H9 (cell line): Measurements from ENCODE around the gene AKNA. TPM values are rescaled to one million over a fixed set of nuclear protein-coding genes. Genes with fewer than 3 reads are reported as not detected.

Source experiments
- DNase-seq: peaks from one replicate; pipeline ENCODE4 v3.0.0-alpha.2; 2017
- H2AFZ ChIP-seq: one replicate; pipeline ENCODE4 v1.6.1; 2013; ENCODE audit warnings: mild to moderate bottlenecking, low read length, control low read depth, moderate library complexity
- H2AK5ac ChIP-seq: 2 replicates; pipeline ENCODE4 v1.6.1; 2013; ENCODE audit warnings: low read length, control low read depth, mixed read lengths; ENCODE audit not compliant: insufficient read length
- H2BK120ac ChIP-seq: one replicate; pipeline ENCODE4 v1.6.1; 2013; ENCODE audit warnings: low read depth, mild to moderate bottlenecking, low read length, control low read depth, inconsistent platforms; ENCODE audit not compliant: poor library complexity, severe bottlenecking
- H2BK12ac ChIP-seq: 2 replicates; pipeline ENCODE4 v1.6.1; 2013; ENCODE audit warnings: low read length, control low read depth, mixed read lengths, low read depth; ENCODE audit not compliant: insufficient read length
- H2BK15ac ChIP-seq: 2 replicates; pipeline ENCODE4 v1.6.1; 2013; ENCODE audit warnings: low read depth, low read length, control low read depth
- H2BK20ac ChIP-seq: one replicate; pipeline ENCODE4 v1.6.1; 2013; ENCODE audit warnings: low read depth, mild to moderate bottlenecking, low read length, control low read depth, inconsistent platforms; ENCODE audit not compliant: poor library complexity, severe bottlenecking
- H2BK5ac ChIP-seq: 2 replicates; pipeline ENCODE4 v1.6.1; 2013; ENCODE audit warnings: low read length, control low read depth, mixed read lengths; ENCODE audit not compliant: insufficient read length
- H3K14ac ChIP-seq: 2 replicates; pipeline ENCODE4 v1.6.1; 2013; ENCODE audit warnings: low read length, control low read depth; ENCODE audit not compliant: insufficient read depth
- H3K18ac ChIP-seq: 2 replicates; pipeline ENCODE4 v1.6.1; 2013; ENCODE audit warnings: low read depth, mild to moderate bottlenecking, mixed read lengths, low read length, control low read depth; ENCODE audit not compliant: insufficient read length
- H3K23ac ChIP-seq: 2 replicates; pipeline ENCODE4 v1.6.1; 2013; ENCODE audit warnings: low read length, control low read depth, mixed read lengths, low read depth; ENCODE audit not compliant: insufficient read length
- H3K23me2 ChIP-seq: 2 replicates; pipeline ENCODE4 v1.6.1; 2013; ENCODE audit warnings: low read depth, mild to moderate bottlenecking, mixed read lengths, low read length, control low read depth; ENCODE audit not compliant: insufficient read length, poor library complexity, severe bottlenecking
- H3K27ac ChIP-seq: 2 replicates; pipeline ENCODE4 v1.5.1; 2013; ENCODE audit warnings: low read length, control low read depth, mixed read lengths, low read depth; ENCODE audit not compliant: insufficient read length
- H3K27me3 ChIP-seq: 2 replicates; pipeline ENCODE4 v1.6.1; 2013; ENCODE audit warnings: low read length, control low read depth, inconsistent platforms; ENCODE audit not compliant: insufficient read depth
- H3K4ac ChIP-seq: 2 replicates; pipeline ENCODE4 v1.6.1; 2013; ENCODE audit warnings: low read depth, mild to moderate bottlenecking, control low read depth, inconsistent platforms, low read length, moderate library complexity
- H3K4me1 ChIP-seq: 2 replicates; pipeline ENCODE4 v1.6.1; 2013; ENCODE audit warnings: low read length, control low read depth, inconsistent platforms; ENCODE audit not compliant: insufficient read depth
- H3K4me2 ChIP-seq: 2 replicates; pipeline ENCODE4 v1.6.1; 2013; ENCODE audit warnings: low read length, control low read depth, mixed read lengths; ENCODE audit not compliant: insufficient read length, insufficient read depth
- H3K56ac ChIP-seq: 2 replicates; pipeline ENCODE4 v1.6.1; 2013; ENCODE audit warnings: low read depth, mild to moderate bottlenecking, mixed read lengths, low read length, control low read depth; ENCODE audit not compliant: insufficient read length
- H3K79me1 ChIP-seq: 2 replicates; pipeline ENCODE4 v1.6.1; 2013; ENCODE audit warnings: low read depth, mild to moderate bottlenecking, moderate library complexity, low read length, control low read depth, inconsistent platforms; ENCODE audit not compliant: insufficient read depth, poor library complexity, severe bottlenecking
- H3K79me2 ChIP-seq: 2 replicates; pipeline ENCODE4 v1.6.1; 2013; ENCODE audit warnings: low read length, control low read depth, inconsistent platforms; ENCODE audit not compliant: insufficient read depth
- H3K9ac ChIP-seq: 2 replicates; pipeline ENCODE4 v1.6.1; 2013; ENCODE audit warnings: low read length, control low read depth, mixed read lengths; ENCODE audit not compliant: insufficient read length; ENCODE audit errors: extremely low read depth
- H3K9me3 ChIP-seq: one replicate; pipeline ENCODE4 v1.6.1; 2013; ENCODE audit warnings: low read depth, low read length, inconsistent platforms; ENCODE audit not compliant: control insufficient read depth
- H3T11ph ChIP-seq: one replicate; pipeline ENCODE4 v1.6.1; 2013; ENCODE audit warnings: mild to moderate bottlenecking, low read length, control low read depth, inconsistent platforms
- H4K20me1 ChIP-seq: one replicate; pipeline ENCODE4 v1.6.1; 2013; ENCODE audit not compliant: control insufficient read depth, insufficient read length, insufficient read depth
- H4K5ac ChIP-seq: 2 replicates; pipeline ENCODE4 v1.6.1; 2013; ENCODE audit warnings: low read depth, mild to moderate bottlenecking, mixed read lengths, low read length, control low read depth; ENCODE audit not compliant: insufficient read length
- H4K8ac ChIP-seq: replicated peaks from 2 replicates; pipeline ENCODE4 v1.6.1; 2013; ENCODE audit warnings: low read length, control low read depth, mixed read lengths, low read depth; ENCODE audit not compliant: insufficient read length
- H4K91ac ChIP-seq: 2 replicates; pipeline ENCODE4 v1.6.1; 2013; ENCODE audit warnings: low read depth, mild to moderate bottlenecking, moderate library complexity, mixed read lengths, low read length, control low read depth; ENCODE audit not compliant: insufficient read length
- H3K27ac Mint-ChIP-seq, 3 experiments: 2 replicates in 2 of 3; 3 replicates in 1 of 3; pipeline ENCODE4 v1.8.0; 2020 to 2021; ENCODE audit warnings: mixed read lengths in 3 of 3, mild to moderate bottlenecking in 1 of 3, moderate library complexity in 1 of 3
- H3K27me3 Mint-ChIP-seq: 2 replicates; pipeline ENCODE4 v1.8.0; 2021; ENCODE audit warnings: low read depth, mild to moderate bottlenecking, moderate library complexity, mixed read lengths
- H3K36me3 Mint-ChIP-seq, 3 experiments: 2 replicates in 2 of 3; 3 replicates in 1 of 3; pipeline ENCODE4 v1.8.0; 2020 to 2021; ENCODE audit warnings: low read depth in 3 of 3, mixed read lengths in 3 of 3; ENCODE audit not compliant: insufficient read depth in 1 of 3
- H3K4me1 Mint-ChIP-seq, 2 experiments: 2 replicates each; pipeline ENCODE4 v1.8.0; 2020; ENCODE audit warnings: mixed read lengths in 2 of 2
- H3K4me3 Mint-ChIP-seq, 2 experiments: 2 replicates in 1 of 2; 3 replicates in 1 of 2; pipeline ENCODE4 v1.8.0; 2020 to 2021; ENCODE audit warnings: mild to moderate bottlenecking in 2 of 2, mixed read lengths in 2 of 2, moderate library complexity in 1 of 2
- H3K9me3 Mint-ChIP-seq, 2 experiments: 2 replicates in 1 of 2; 3 replicates in 1 of 2; pipeline ENCODE4 v1.8.0; 2020; ENCODE audit warnings: mild to moderate bottlenecking in 2 of 2, mixed read lengths in 2 of 2, moderate library complexity in 1 of 2
- WGBS: extraction: QIAGEN DNeasy Blood & Tissue Kit; methylation state at CpG from one replicate; pipeline ENCODE4 v1.1.7; 2013; ENCODE audit warnings: missing lambda C conversion rate, low lambda C conversion rate, mixed read lengths; ENCODE audit not compliant: insufficient read length; ENCODE audit errors: extremely low coverage; 5-methylcytosine and 5-hydroxymethylcytosine counted together
- total RNA-seq: library from RNA; stranded (reverse); gene quantifications from 2 replicates; pipeline ENCODE4 v1.2.1, GENCODE V29; 2021
- TF ChIP-seq, protein P1 (sequence below): fragments of 200-600 bp; sonication (generic); conservative IDR thresholded peaks from 3 replicates; pipeline ENCODE4 v1.8.0; 2021; ENCODE audit warnings: antibody characterized with exemption, mild to moderate bottlenecking

AKNA gene
- total RNA-seq, 1 experiment from 2014 or later = 19.7 TPM

DNA sequence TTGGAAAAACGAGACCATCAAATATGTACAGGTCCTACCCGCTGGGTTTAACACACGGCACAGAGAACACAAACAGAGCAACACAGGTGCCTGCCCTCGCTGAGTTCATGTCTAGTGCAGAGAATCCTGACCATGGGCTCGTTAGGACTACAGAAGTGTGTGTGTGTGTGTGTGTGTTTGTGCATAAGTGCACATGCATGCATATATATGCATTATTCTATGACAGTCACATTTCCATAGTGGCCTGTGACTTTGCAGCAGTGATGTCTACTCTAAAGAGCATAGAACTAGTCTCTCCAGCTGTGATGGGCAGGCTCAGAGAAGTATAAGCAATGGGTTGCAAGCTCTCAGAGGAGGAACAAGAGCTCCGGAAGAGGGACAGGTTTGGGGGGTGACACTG is 30.4 kb downstream of the AKNA start:
- H2BK5ac ChIP-seq = no peak overlapping the region
- H2AK5ac ChIP-seq = no peak overlapping the region
- H4K91ac ChIP-seq = no peak overlapping the region
- no peak overlapping the region for H3T11ph ChIP-seq
- DNase-seq = no peak
- no peak overlapping the region for H3K9ac ChIP-seq
- H3K56ac ChIP-seq = no peak overlapping the region
- H3K14ac ChIP-seq = no peak overlapping the region
- H3K23me2 ChIP-seq = no peaks in the 10 kb centered on the region
- no peak overlapping the region for H3K27ac ChIP-seq
- no peaks in the 10 kb centered on the region for H3K4me1 ChIP-seq
- no peaks in the 10 kb centered on the region for H3K4me1 Mint-ChIP-seq
- no peak overlapping the region for H4K8ac ChIP-seq
- H3K9me3 Mint-ChIP-seq = no peaks in the 10 kb centered on the region
- no peaks in the 10 kb centered on the region for H3K9me3 ChIP-seq
- H3K79me1 ChIP-seq = no peaks in the 10 kb centered on the region
- no peak overlapping the region for H2BK12ac ChIP-seq
- WGBS = no CpG with 5 or more reads among the region's 6 CpGs
- H3K27ac Mint-ChIP-seq = 0 out of 7 replicates have a peak overlapping the region, but pooled peaks of 1 of the 3 experiments have one; percentile 37
- no peaks in the 10 kb centered on the region for H3K27me3 ChIP-seq
- H4K20me1 ChIP-seq = peaks cover 2% of the 10 kb centered on the region
- H3K36me3 Mint-ChIP-seq = peaks cover 38 to 66% (median 62%) of the 10 kb centered on the region in 3 experiments
- no peak overlapping the region for H3K4me3 Mint-ChIP-seq
- H2BK15ac ChIP-seq = no peak overlapping the region
- no peak overlapping the region for H3K23ac ChIP-seq
- no peak overlapping the region for H3K4ac ChIP-seq
- H2AFZ ChIP-seq = no peak overlapping the region
- no peak overlapping the region for H2BK20ac ChIP-seq
- no peaks in the 10 kb centered on the region for H3K27me3 Mint-ChIP-seq
- H2BK120ac ChIP-seq = no peak overlapping the region
- H4K5ac ChIP-seq = no peak overlapping the region
- no peak overlapping the region for H3K4me2 ChIP-seq
- TF ChIP-seq, protein P1, sequence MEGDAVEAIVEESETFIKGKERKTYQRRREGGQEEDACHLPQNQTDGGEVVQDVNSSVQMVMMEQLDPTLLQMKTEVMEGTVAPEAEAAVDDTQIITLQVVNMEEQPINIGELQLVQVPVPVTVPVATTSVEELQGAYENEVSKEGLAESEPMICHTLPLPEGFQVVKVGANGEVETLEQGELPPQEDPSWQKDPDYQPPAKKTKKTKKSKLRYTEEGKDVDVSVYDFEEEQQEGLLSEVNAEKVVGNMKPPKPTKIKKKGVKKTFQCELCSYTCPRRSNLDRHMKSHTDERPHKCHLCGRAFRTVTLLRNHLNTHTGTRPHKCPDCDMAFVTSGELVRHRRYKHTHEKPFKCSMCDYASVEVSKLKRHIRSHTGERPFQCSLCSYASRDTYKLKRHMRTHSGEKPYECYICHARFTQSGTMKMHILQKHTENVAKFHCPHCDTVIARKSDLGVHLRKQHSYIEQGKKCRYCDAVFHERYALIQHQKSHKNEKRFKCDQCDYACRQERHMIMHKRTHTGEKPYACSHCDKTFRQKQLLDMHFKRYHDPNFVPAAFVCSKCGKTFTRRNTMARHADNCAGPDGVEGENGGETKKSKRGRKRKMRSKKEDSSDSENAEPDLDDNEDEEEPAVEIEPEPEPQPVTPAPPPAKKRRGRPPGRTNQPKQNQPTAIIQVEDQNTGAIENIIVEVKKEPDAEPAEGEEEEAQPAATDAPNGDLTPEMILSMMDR = no peak
- no peaks in the 10 kb centered on the region for H3K79me2 ChIP-seq
- no peak overlapping the region for H3K18ac ChIP-seq
